Activated T-cell treated with anti-CD3 and anti-CD28 coated beads for 48 hours (primary cell): ENCODE results near the gene SLC38A1.
"Not testable (repeated sequence)": the region's sequence is repeated elsewhere in the genome, so short reads cannot be mapped to it uniquely, and the experiment has no call there.

Experiments used
- DNase-seq: peaks from one replicate; pipeline ENCODE4 v3.0.0-alpha.2; 2020; ENCODE audit warnings: low read depth

Gene SLC38A1

GRCh38 chr12:46165191-46165590 lies 103.7 kb downstream of the SLC38A1 start:
- no peak for DNase-seq

- no peak for DNase-seq
Measured at GRCh38 chr12:46164186-46164761, 104.6 kb downstream of the SLC38A1 start.

- DNase-seq, result not testable (repeated sequence)
Measured at GRCh38 chr12:46162549-46163076, 106.2 kb downstream of the SLC38A1 start.

- no peak for DNase-seq
Measured at GRCh38 chr12:46160981-46161690, 107.7 kb downstream of the SLC38A1 start.

GRCh38 chr12:46160101-46160980 lies 108.5 kb downstream of the SLC38A1 start:
- no peak for DNase-seq

GRCh38 chr12:46159309-46159901 lies 109.4 kb downstream of the SLC38A1 start:
- DNase-seq, result no peak

- DNase-seq, result no peak
Measured at GRCh38 chr12:46158501-46158900, 110.3 kb downstream of the SLC38A1 start.

GRCh38 chr12:46154221-46154985 lies 114.4 kb downstream of the SLC38A1 start:
- no peak for DNase-seq

- no peak for DNase-seq
Measured at GRCh38 chr12:46153268-46153872, 115.5 kb downstream of the SLC38A1 start.

GRCh38 chr12:46152456-46152855 lies 116.4 kb downstream of the SLC38A1 start:
- DNase-seq, result no peak

- DNase-seq, result no peak
Measured at GRCh38 chr12:46150735-46151134, 118.1 kb downstream of the SLC38A1 start.

- no peak for DNase-seq
Measured at GRCh38 chr12:46149905-46150304, 118.9 kb downstream of the SLC38A1 start.

GRCh38 chr12:46149079-46149464 lies 119.8 kb downstream of the SLC38A1 start:
- DNase-seq, result no peak

- DNase-seq, result no peak
Measured at GRCh38 chr12:46148327-46149078, 120.3 kb downstream of the SLC38A1 start.

- no peak for DNase-seq
Measured at GRCh38 chr12:46147144-46147543, 121.7 kb downstream of the SLC38A1 start.

GRCh38 chr12:46145881-46146280 lies 123.0 kb downstream of the SLC38A1 start:
- DNase-seq, result no peak

GRCh38 chr12:46144433-46144832 lies 124.4 kb downstream of the SLC38A1 start:
- DNase-seq, result no peak

GRCh38 chr12:46136249-46136648 lies 132.6 kb downstream of the SLC38A1 start:
- no peak for DNase-seq

- DNase-seq, result no peak
Measured at GRCh38 chr12:46135750-46136149, 133.1 kb downstream of the SLC38A1 start.

GRCh38 chr12:46134852-46135251 lies 134.0 kb downstream of the SLC38A1 start:
- no peak for DNase-seq
